HL-60/S4 treated with retinoic acid at 250 ng/mL for 4 days and 3 days (cell line): ENCODE measurements around the gene PIWIL4.

Experiments
- in situ Hi-C: fragments of 300-500 bp; cut with MboI; formaldehyde crosslinking; loops from 2 replicates; pipeline ENCODE4 v1.7.0; 2022; ENCODE audit warnings: low sequenced_read_pairs

PIWIL4 gene

DNA sequence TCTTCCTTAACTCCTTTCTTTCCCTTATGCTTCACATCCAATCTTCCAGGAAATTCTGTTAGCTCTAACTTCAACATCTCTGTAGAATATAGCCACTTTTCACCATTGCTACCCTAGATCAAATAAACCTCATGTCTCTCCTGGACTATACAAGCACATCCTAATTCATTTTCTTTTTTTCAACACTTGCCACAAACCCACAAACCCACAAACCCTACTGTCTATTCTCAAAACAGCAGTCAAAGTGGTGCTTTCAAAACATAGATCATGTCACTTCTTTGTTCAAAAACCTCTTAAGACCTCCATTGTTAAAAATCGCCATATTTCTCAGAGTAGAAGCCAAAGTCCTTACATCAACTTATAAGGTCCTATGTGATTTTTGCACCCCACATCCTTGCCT is 94.3 kb downstream of the PIWIL4 start:
- in situ Hi-C loops = no loop called here

DNA sequence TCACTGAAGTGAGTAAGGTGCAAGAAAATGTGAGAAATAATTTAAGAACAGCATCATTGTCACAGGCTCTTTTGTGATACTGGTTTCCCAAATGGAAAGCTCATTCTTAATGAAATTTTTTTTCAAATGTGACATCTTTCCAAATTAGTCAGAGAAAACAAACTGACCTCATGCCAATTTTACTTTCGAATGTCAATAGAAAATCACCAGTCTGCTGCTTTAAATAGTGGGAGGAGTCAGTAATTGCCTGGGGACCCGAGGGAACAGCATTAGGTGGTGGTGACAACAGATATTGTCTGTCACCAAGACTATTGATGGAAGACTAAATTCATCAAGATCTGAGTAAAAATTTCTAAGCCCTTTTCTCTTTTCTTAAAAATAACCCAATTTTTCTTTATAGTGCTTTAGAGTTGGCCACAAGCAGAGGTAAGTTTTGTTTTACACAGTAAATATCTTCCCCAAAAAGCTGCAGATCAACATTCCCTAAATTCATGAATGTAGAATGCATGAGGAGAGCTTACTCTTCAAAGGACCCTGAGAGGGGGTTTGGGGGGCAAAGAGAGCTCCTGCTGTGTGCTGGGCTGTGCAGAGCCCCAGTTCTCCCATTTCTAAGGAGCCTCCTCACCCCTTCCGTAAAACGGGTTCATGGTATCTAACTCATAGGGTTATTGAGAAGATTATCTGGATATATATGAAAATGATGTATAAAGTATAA is 95.1 kb downstream of the PIWIL4 start:
- in situ Hi-C loops = no loop called here

DNA sequence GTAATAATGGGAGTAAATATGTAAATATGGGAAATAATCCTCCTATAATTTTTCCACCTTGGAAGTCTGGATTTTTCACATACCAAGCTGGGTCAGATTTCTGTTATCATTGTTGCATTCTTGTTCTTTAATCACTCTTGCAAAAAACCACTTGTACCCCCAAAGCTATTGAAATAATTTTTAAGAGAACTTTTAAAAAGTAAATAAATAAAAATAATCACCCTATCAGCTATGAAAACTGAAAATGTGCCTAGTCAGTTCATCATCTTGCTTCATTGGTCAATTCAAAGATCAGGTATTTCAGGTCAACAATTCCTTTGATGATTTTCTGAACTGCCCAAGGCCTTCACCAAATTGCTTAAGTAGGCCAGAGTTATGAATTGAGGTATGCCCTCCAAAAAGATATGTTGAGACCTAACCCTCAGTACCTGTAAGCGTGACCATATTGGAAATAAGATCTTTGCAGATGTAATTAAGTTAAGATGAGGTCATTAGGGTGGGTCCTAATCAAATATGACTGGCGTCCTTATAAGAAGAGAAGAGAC is 95.8 kb downstream of the PIWIL4 start:
- in situ Hi-C loops = no loop called here

DNA sequence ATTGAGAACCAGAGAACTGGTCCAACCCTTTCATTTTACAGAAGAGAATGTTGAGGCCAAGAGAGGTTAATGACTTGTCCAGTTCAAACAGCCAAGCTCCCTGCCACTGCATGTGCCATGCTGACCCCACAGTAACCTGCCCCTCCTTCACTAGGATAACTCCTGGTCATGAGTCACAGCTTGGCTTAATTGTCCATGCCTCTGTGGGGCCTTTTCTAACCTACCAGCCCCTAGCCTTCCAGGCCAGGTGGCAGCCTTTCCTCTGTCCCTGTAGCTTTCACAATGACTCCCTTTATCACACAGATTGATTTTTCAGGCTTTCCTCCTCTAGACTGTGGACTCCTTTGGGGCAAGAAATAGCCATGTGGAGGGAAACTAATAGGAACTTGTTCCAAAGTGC is 97.2 kb downstream of the PIWIL4 start:
- in situ Hi-C loops = no loop called here

DNA sequence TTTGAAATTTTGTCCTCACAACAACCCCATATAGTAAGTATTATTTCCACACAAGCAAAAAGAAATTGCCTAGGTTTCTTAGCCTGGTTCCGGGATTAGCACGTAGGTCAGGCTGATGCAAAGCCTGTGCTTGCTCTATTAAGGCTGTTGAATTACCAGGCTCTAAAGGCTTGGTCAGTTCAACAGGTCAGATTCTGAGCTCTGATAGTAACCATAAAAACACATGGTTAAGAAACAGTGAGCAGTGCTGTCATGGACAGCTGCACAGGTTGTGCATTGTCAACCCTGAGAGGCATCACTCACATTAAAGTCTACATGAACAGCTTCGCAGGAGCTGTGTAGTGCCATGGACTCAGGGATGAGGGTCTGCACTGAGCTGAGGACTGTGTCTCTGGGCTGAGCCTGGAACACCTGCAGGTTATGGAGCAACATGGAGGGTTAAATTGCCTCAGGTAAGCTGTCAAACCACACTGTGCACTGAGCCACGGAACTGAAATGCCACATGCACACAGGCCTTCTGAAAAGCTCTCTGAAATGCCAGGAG is 98.0 kb downstream of the PIWIL4 start:
- in situ Hi-C loops = no loop called here

DNA sequence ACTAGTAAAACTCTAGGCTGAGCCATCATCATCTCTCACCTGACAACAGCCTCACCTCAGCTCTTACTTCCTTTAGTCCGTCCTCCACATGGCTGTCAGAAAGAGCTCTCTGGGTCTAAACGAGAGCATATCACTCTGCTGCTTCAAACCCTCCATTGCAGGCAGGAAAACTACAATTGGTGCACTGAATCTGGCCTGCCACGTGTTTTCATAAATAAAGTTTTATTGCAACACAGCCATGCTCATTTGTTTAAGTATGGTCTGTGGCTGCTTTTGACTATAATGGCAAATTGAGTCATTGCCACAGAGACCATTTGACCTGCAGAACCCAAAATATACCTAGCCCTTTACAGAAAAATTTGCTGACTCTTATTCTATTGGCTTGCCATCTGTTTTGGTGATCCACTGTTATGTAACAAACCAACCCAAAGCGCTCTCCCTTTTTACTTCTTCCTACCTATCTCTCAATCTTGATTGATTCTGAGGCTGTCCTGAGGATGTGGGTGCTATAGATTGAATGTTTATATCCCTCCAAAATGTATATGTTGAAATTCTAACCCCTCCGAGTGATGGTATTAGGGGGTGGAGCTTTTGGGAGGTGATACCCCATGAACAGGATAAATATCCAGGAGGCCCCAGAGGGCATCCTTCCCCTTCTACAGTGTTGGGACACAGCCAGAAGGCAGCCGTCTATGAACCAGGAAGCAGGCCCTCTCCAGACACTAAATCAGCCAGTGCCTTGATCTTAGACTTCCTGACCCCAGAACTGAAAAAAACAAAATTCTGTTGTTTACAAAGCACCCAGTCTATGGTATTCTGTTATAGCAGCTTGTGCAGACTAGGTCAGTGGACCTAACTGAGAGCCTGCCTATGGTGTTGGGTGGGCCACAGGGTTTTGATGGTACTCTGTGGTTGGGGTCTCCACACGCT is 99.9 kb downstream of the PIWIL4 start:
- in situ Hi-C loops = no loop called here

DNA sequence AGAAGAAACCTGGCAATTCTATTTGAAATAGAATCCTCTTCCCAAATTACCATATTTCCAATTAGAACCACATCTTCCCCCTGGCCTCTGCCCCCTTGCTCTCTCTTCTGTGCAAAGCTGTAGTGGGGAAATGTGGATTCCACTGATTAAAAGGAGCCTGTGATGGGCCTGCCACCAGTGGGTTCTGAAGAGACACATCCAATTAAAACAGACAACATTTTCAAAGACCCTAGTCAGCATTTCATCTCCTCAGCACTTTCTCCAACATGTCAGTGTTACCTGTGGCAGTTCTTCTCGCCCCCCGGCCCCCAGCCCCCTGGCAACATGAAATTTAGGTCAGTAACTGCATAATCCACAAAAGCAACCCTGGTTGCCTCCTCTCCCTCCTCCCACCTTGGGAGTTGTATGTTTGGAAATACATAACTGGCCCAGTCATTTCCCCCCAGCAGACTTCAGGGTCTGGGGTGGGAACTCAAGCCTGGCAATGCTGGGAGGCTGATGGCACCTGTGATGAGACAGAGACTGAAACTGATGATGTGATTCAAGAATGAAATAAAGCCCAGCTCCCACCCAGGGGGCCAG is 101.1 kb downstream of the PIWIL4 start:
- in situ Hi-C loops = no loop called here

DNA sequence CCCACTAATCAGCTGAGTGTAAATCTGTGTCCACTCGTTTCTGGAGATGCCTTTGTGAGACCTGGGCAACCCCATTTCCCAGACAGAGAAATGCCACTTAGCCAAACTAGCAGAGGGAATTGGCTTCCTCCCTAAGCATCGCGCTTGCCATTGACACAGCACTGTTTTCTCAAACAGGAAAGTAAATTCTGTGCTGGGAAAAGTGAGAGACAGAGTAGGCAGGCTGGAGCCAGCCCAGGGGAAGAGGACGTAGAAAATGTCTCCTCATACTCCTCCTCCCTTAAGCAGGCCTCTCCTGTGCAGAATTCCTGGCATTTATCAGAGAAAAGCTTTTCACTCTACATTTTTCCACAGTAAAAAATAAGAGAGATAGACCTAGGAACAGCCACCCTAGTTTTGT is 101.9 kb downstream of the PIWIL4 start:
- in situ Hi-C loops = no loop called here
